CD4-positive, alpha-beta memory T cell (primary cell): ENCODE measurements around the gene PPP1R8. TPM values are rescaled to one million over a fixed set of nuclear protein-coding genes. Genes with fewer than 3 reads are reported as not detected.

ENCODE experiments used
- CTCF ChIA-PET: fragments of 350-600 bp; sonication (Branson Sonifier 250); formaldehyde crosslinking; loops from one replicate; lab custom pipeline; 2021; ENCODE audit warnings: inconsistent platforms; ENCODE audit not compliant: partially characterized antibody; lab: Charles Lee
- POLR2A ChIA-PET: fragments of 350-600 bp; sonication (Branson Sonifier 250); formaldehyde crosslinking; loops from one replicate; lab custom pipeline; 2021; ENCODE audit not compliant: partially characterized antibody; lab: Charles Lee
- DNase-seq, 5 donors: peaks; one replicate each; pipeline versions ENCODE4 v3.0.0 to v3.0.0-alpha.2; 2020 to 2022; ENCODE audit warnings: mixed read lengths in 1 of 5
- H3K27ac ChIP-seq: one replicate; pipeline ENCODE4 v1.7.0; 2013; ENCODE audit warnings: low read depth, low read length
- H3K27me3 ChIP-seq: 2 replicates; pipeline ENCODE4 v1.7.0; 2013; ENCODE audit warnings: mild to moderate bottlenecking, low read length, moderate library complexity; ENCODE audit not compliant: insufficient read depth
- H3K36me3 ChIP-seq: 2 replicates; pipeline ENCODE4 v1.7.0; 2013; ENCODE audit warnings: mild to moderate bottlenecking, low read length, moderate library complexity; ENCODE audit not compliant: insufficient read depth
- H3K4me1 ChIP-seq: 2 replicates; pipeline ENCODE4 v1.7.0; 2013; ENCODE audit warnings: mild to moderate bottlenecking, low read length, moderate library complexity; ENCODE audit not compliant: insufficient read depth
- H3K4me3 ChIP-seq, 2 donors: one replicate each; pipeline ENCODE4 v1.7.0; 2013; ENCODE audit warnings: low read length in 2 of 2, mild to moderate bottlenecking in 1 of 2
- H3K9me3 ChIP-seq, 2 donors: one replicate each; pipeline ENCODE4 v1.7.0; 2013; ENCODE audit warnings: low read length in 2 of 2, control low read depth in 1 of 2; ENCODE audit not compliant: control insufficient read depth in 1 of 2
- H3K27ac Mint-ChIP-seq, 7 donors: one replicate each; pipeline ENCODE4 v1.8.0; 2020 to 2021; ENCODE audit warnings: mixed read lengths in 7 of 7, mild to moderate bottlenecking in 6 of 7, inconsistent platforms in 3 of 7, moderate library complexity in 3 of 7
- H3K27me3 Mint-ChIP-seq, 2 donors: one replicate each; pipeline ENCODE4 v1.8.0; 2020 to 2021; ENCODE audit warnings: mixed read lengths in 2 of 2
- H3K36me3 Mint-ChIP-seq, 2 donors: one replicate each; pipeline ENCODE4 v1.8.0; 2020 to 2021; ENCODE audit warnings: mixed read lengths in 2 of 2, inconsistent platforms in 1 of 2, mild to moderate bottlenecking in 1 of 2
- H3K4me1 Mint-ChIP-seq, 4 donors: one replicate each; pipeline ENCODE4 v1.8.0; 2020 to 2021; ENCODE audit warnings: mixed read lengths in 4 of 4, mild to moderate bottlenecking in 1 of 4
- H3K4me3 Mint-ChIP-seq, 8 donors: one replicate each; pipeline ENCODE4 v1.8.0; 2020 to 2021; ENCODE audit warnings: mixed read lengths in 8 of 8, mild to moderate bottlenecking in 7 of 8, moderate library complexity in 6 of 8, inconsistent platforms in 3 of 8
- H3K9me3 Mint-ChIP-seq, 8 donors: one replicate each; pipeline ENCODE4 v1.8.0; 2020 to 2021; ENCODE audit warnings: mixed read lengths in 8 of 8, mild to moderate bottlenecking in 5 of 8, inconsistent platforms in 3 of 8, moderate library complexity in 1 of 8
- intact Hi-C: fragments of 100-400 bp; cut with micrococcal nuclease; formaldehyde crosslinking; loops from one replicate; pipeline ENCODE4 v1.15.1; 2023
- polyA plus RNA-seq, 2 donors: library from polyadenylated mRNA; unstranded; fragments of 300-500 nt; fragmentation: Illumina TruSeq; gene quantifications; one replicate each; pipeline ENCODE4 v1.2.3, GENCODE V29; 2021
- total RNA-seq, 2 experiments: library from RNA; stranded (reverse); gene quantifications; one replicate each; pipeline ENCODE4 v1.2.3, GENCODE V29; 2021

Gene PPP1R8
- total and polyA plus RNA-seq, 4 experiments from 2014 or later: 27.8 to 45.8 (median 40.0) TPM

- ChIA-PET POLR2A (interaction anchor here (1.4 to 3.5 kb wide), 5 partner anchors 59 to 1350 kb away, joined by 4 to 30 read pairs (median 9); partner anchors contain the start of genes ATP5IF1, IFI6, SRSF4 and STX12), CTCF (interaction anchor here (2.0 kb wide), 1 partner anchor 162 kb away, joined by 5 read pairs; no protein-coding TSS in a partner anchor)
- Histone ChIP-seq H3K4me1 (peaks cover 47% of the 10 kb centered on the region), H3K36me3 (peaks cover 34% of the 10 kb centered on the region), H3K4me3 (peak overlapping the region; percentile 76 to 84), H3K9me3 (no peaks in the 10 kb centered on the region), H3K27me3 (no peaks in the 10 kb centered on the region), H3K27ac (peak overlapping the region; percentile 73)
- Mint-ChIP-seq H3K4me3 (peak overlapping the region; percentile 93 to 97 (median 94)), H3K27ac (peak overlapping the region; percentile 91 to 97 (median 93)), H3K27me3 (no peaks in the 10 kb centered on the region), H3K4me1 (peaks cover 22 to 50% (median 32%) of the 10 kb centered on the region in 4 donors), H3K9me3 (no peaks in the 10 kb centered on the region), H3K36me3 (peaks cover 0 to 47% of the 10 kb centered on the region in 2 donors)
- no peak for DNase-seq
- intact Hi-C loops: loop anchor here (2.0 kb wide), 1 partner anchor 161 kb away; no protein-coding TSS in a partner anchor
Measured at GRCh38 chr1:27831568-27832410, 1.2 kb downstream of the PPP1R8 start.

GRCh38 chr1:27832762-27833161, 2.2 kb downstream of the PPP1R8 start:
- H3K4me1 Mint-ChIP-seq: peaks cover 22 to 50% (median 32%) of the 10 kb centered on the region in 4 donors
- H3K27ac ChIP-seq: no peak overlapping the region
- no peak overlapping the region for H3K4me3 ChIP-seq
- no peaks in the 10 kb centered on the region for H3K27me3 Mint-ChIP-seq
- peaks cover 47% of the 10 kb centered on the region for H3K4me1 ChIP-seq
- no peaks in the 10 kb centered on the region for H3K9me3 Mint-ChIP-seq
- peaks cover 0 to 49% of the 10 kb centered on the region in 2 donors for H3K36me3 Mint-ChIP-seq
- H3K27ac Mint-ChIP-seq: peak overlapping the region in 3 of 7 donors; percentile 7 to 94 (median 61)
- no peaks in the 10 kb centered on the region for H3K27me3 ChIP-seq
- intact Hi-C loops: no loop called here
- no peaks in the 10 kb centered on the region for H3K9me3 ChIP-seq
- peaks cover 36% of the 10 kb centered on the region for H3K36me3 ChIP-seq
- CTCF ChIA-PET: interaction anchor here (0.5 kb wide), 1 partner anchor 1241 kb away, joined by 3 read pairs; no protein-coding TSS in a partner anchor
- DNase-seq: no peak
- H3K4me3 Mint-ChIP-seq: peak overlapping the region in 7 of 8 donors; percentile 36 to 94 (median 53)
- POLR2A ChIA-PET: interaction anchor here (1.7 to 3.5 kb wide), 2 partner anchors 107 to 160 kb away, joined by 6 to 13 read pairs; partner anchors contain the start of gene FAM76A

GRCh38 chr1:27833470-27833869, 2.9 kb downstream of the PPP1R8 start:
- Mint-ChIP-seq H3K4me3 (peak overlapping the region in 1 of 8 donors; percentile 10), H3K36me3 (peaks cover 0 to 49% of the 10 kb centered on the region in 2 donors), H3K27me3 (no peaks in the 10 kb centered on the region), H3K9me3 (no peaks in the 10 kb centered on the region), H3K4me1 (peaks cover 22 to 50% (median 32%) of the 10 kb centered on the region in 4 donors), H3K27ac (no peak overlapping the region)
- Histone ChIP-seq H3K36me3 (peaks cover 36% of the 10 kb centered on the region), H3K4me3 (no peak overlapping the region), H3K27me3 (no peaks in the 10 kb centered on the region), H3K27ac (no peak overlapping the region), H3K9me3 (no peaks in the 10 kb centered on the region), H3K4me1 (peaks cover 47% of the 10 kb centered on the region)
- ChIA-PET POLR2A (interaction anchor here (1.7 kb wide), 1 partner anchor 108 kb away, joined by 6 read pairs; the partner anchor contains the start of gene FAM76A), CTCF (interaction anchor here (0.5 kb wide), 1 partner anchor 1242 kb away, joined by 3 read pairs; no protein-coding TSS in a partner anchor)
- intact Hi-C loops: no loop called here
- DNase-seq: no peak

- POLR2A ChIA-PET: no interaction called here
- DNase-seq: no peak
- Mint-ChIP-seq H3K4me3 (peak overlapping the region in 1 of 8 donors; percentile 3), H3K36me3 (peaks cover 5 to 61% of the 10 kb centered on the region in 2 donors), H3K27me3 (no peaks in the 10 kb centered on the region), H3K27ac (peak overlapping the region in 2 of 7 donors; percentile 55 to 72), H3K4me1 (peaks cover 23 to 50% (median 31%) of the 10 kb centered on the region in 4 donors), H3K9me3 (no peaks in the 10 kb centered on the region)
- Histone ChIP-seq H3K36me3 (peaks cover 44% of the 10 kb centered on the region), H3K27me3 (no peaks in the 10 kb centered on the region), H3K27ac (no peak overlapping the region), H3K4me1 (peaks cover 47% of the 10 kb centered on the region), H3K4me3 (no peak overlapping the region), H3K9me3 (no peaks in the 10 kb centered on the region)
- intact Hi-C loops: no loop called here
- CTCF ChIA-PET: no interaction called here
Measured at GRCh38 chr1:27835046-27835445, 4.5 kb downstream of the PPP1R8 start.

- Histone ChIP-seq H3K36me3 (peaks cover 49% of the 10 kb centered on the region), H3K4me3 (no peak overlapping the region), H3K27ac (no peak overlapping the region), H3K4me1 (peaks cover 47% of the 10 kb centered on the region), H3K27me3 (no peaks in the 10 kb centered on the region), H3K9me3 (no peaks in the 10 kb centered on the region)
- ChIA-PET POLR2A (no interaction called here), CTCF (no interaction called here)
- Mint-ChIP-seq H3K4me1 (peaks cover 23 to 47% (median 31%) of the 10 kb centered on the region in 4 donors), H3K9me3 (no peaks in the 10 kb centered on the region), H3K4me3 (peak overlapping the region in 2 of 8 donors; percentile 3 to 7), H3K36me3 (peaks cover 10 to 66% of the 10 kb centered on the region in 2 donors), H3K27me3 (no peaks in the 10 kb centered on the region), H3K27ac (peak overlapping the region in 4 of 7 donors; percentile 38 to 76 (median 64))
- intact Hi-C loops: no loop called here
- DNase-seq: no peak
Measured at GRCh38 chr1:27835501-27835900, 4.9 kb downstream of the PPP1R8 start.

- peak overlapping the region in 3 of 7 donors; percentile 17 to 88 (median 69) for H3K27ac Mint-ChIP-seq
- no peak overlapping the region for H3K4me3 Mint-ChIP-seq
- no peak for DNase-seq
- Histone ChIP-seq H3K9me3 (no peaks in the 10 kb centered on the region), H3K4me1 (no peaks in the 10 kb centered on the region), H3K36me3 (peaks cover 51% of the 10 kb centered on the region), H3K4me3 (no peak overlapping the region), H3K27ac (no peak overlapping the region), H3K27me3 (no peaks in the 10 kb centered on the region)
- no peaks in the 10 kb centered on the region for H3K9me3 Mint-ChIP-seq
- H3K36me3 Mint-ChIP-seq: peaks cover 37 to 56% of the 10 kb centered on the region in 2 donors
- ChIA-PET POLR2A (no interaction called here), CTCF (interaction anchor here (3.4 kb wide), 1 partner anchor 7 kb away, joined by 11 read pairs; no protein-coding TSS in a partner anchor)
- peaks cover 0 to 2% (median under 1%) of the 10 kb centered on the region in 4 donors for H3K4me1 Mint-ChIP-seq
- intact Hi-C loops: no loop called here
- H3K27me3 Mint-ChIP-seq: no peaks in the 10 kb centered on the region
Measured at GRCh38 chr1:27849951-27850350, 19.4 kb downstream of the PPP1R8 start.

GRCh38 chr1:27855085-27855484, 24.5 kb downstream of the PPP1R8 start:
- H3K36me3 Mint-ChIP-seq: peaks cover 17% of the 10 kb centered on the region in 2 donors
- no peak overlapping the region for H3K4me3 Mint-ChIP-seq
- no peaks in the 10 kb centered on the region for H3K27me3 Mint-ChIP-seq
- peaks cover 6 to 17% (median 8%) of the 10 kb centered on the region in 4 donors for H3K4me1 Mint-ChIP-seq
- Histone ChIP-seq H3K4me1 (peaks cover 4% of the 10 kb centered on the region), H3K4me3 (no peak overlapping the region), H3K27me3 (no peaks in the 10 kb centered on the region), H3K9me3 (no peaks in the 10 kb centered on the region), H3K36me3 (peaks cover 17% of the 10 kb centered on the region), H3K27ac (no peak overlapping the region)
- H3K27ac Mint-ChIP-seq: no peak overlapping the region
- H3K9me3 Mint-ChIP-seq: no peaks in the 10 kb centered on the region
- intact Hi-C loops: no loop called here
- no peak for DNase-seq
- POLR2A ChIA-PET: no interaction called here
- CTCF ChIA-PET: no interaction called here
